H1 (cell line): ENCODE data around the gene ANKRD40. TPM values are rescaled to one million over a fixed set of nuclear protein-coding genes. Genes with fewer than 3 reads are reported as not detected.
"Not testable (repeated sequence)": the region's sequence is repeated elsewhere in the genome, so short reads cannot be mapped to it uniquely, and the experiment has no call there.

Source experiments
- CTCF ChIA-PET: fragments of 300-600 bp; sonication (Branson Sonifier 250); formaldehyde crosslinking; loops from one replicate; lab custom pipeline; 2021; ENCODE audit not compliant: partially characterized antibody; lab: Charles Lee
- POLR2A ChIA-PET: fragments of 300-600 bp; sonication (Branson Sonifier 250); formaldehyde crosslinking; loops from one replicate; lab custom pipeline; 2021; ENCODE audit warnings: inconsistent platforms; ENCODE audit not compliant: partially characterized antibody; lab: Charles Lee
- DNase-seq, 2 experiments: peaks; one replicate each; pipeline versions ENCODE4 v3.0.0 to v3.0.0-alpha.2; 2010 to 2022; ENCODE audit warnings: low spot score in 2 of 2, low read depth in 1 of 2, mixed read lengths in 1 of 2
- FAIRE-seq: peaks from 2 replicates; lab custom pipeline; 2011; peaks lifted over from hg19 to GRCh38; lab: Jason Lieb, UNC
- H2AFZ ChIP-seq: 2 replicates; pipeline ENCODE4 v1.8.1; 2012; ENCODE audit warnings: low read length, inconsistent platforms
- H2AK5ac ChIP-seq: 2 replicates; pipeline ENCODE4 v1.6.1; 2013; ENCODE audit warnings: low read depth, low read length
- H2BK120ac ChIP-seq: replicated peaks from 2 replicates; pipeline ENCODE3; 2013; ENCODE audit warnings: low read depth, low read length, inconsistent platforms
- H2BK12ac ChIP-seq: 2 replicates; pipeline ENCODE4 v1.6.1; 2013; ENCODE audit warnings: low read depth, low read length
- H2BK15ac ChIP-seq: 2 replicates; pipeline ENCODE4 v1.6.1; 2013; ENCODE audit warnings: low read length
- H2BK20ac ChIP-seq: 2 replicates; pipeline ENCODE4 v1.6.1; 2013; ENCODE audit warnings: low read length
- H2BK5ac ChIP-seq: 2 replicates; pipeline ENCODE4 v1.6.1; 2013; ENCODE audit warnings: low read depth, low read length
- H3K14ac ChIP-seq: 2 replicates; pipeline ENCODE4 v1.6.1; 2013; ENCODE audit warnings: inconsistent platforms; ENCODE audit not compliant: insufficient read length
- H3K18ac ChIP-seq: 2 replicates; pipeline ENCODE4 v1.6.1; 2013; ENCODE audit warnings: low read length; ENCODE audit errors: extremely low read depth
- H3K23ac ChIP-seq: 2 replicates; pipeline ENCODE4 v1.6.1; 2013; ENCODE audit warnings: inconsistent platforms; ENCODE audit not compliant: insufficient read length
- H3K23me2 ChIP-seq: 2 replicates; pipeline ENCODE4 v1.6.1; 2013; ENCODE audit warnings: low read depth, low read length
- H3K27ac ChIP-seq: 2 replicates; pipeline ENCODE4 v1.6.1; 2011; ENCODE audit warnings: low read depth, low read length, inconsistent platforms
- H3K27me3 ChIP-seq, 4 experiments: replicated peaks in 1 of 4; 1 replicate in 1 of 4; 2 replicates in 3 of 4; pipeline versions ENCODE4 v1.6.1 to v1.8.1; 2011 to 2013; ENCODE audit warnings: low read length in 3 of 4, mild to moderate bottlenecking in 3 of 4, inconsistent platforms in 2 of 4, mixed read lengths in 2 of 4, moderate library complexity in 1 of 4; ENCODE audit not compliant: control insufficient read depth in 3 of 4, insufficient read depth in 3 of 4; ENCODE audit errors: extremely low read depth in 1 of 4
- H3K36me3 ChIP-seq, 4 experiments: 2 replicates each; pipeline versions ENCODE4 v1.6.1 to v1.8.1; 2011 to 2013; ENCODE audit warnings: mild to moderate bottlenecking in 4 of 4, low read length in 3 of 4, moderate library complexity in 2 of 4, control low read depth in 1 of 4, inconsistent platforms in 1 of 4; ENCODE audit not compliant: insufficient read depth in 4 of 4, control insufficient read depth in 2 of 4
- H3K4ac ChIP-seq: replicated peaks from 2 replicates; pipeline ENCODE3; 2013; ENCODE audit warnings: low read length, low read depth, mixed read lengths, inconsistent platforms; ENCODE audit not compliant: insufficient read length
- H3K4me1 ChIP-seq, 4 experiments: replicated peaks in 1 of 4; 1 replicate in 1 of 4; 2 replicates in 3 of 4; pipeline versions ENCODE4 v1.6.1 to v1.8.1; 2011 to 2013; ENCODE audit warnings: low read length in 3 of 4, inconsistent platforms in 2 of 4, mixed read lengths in 1 of 4; ENCODE audit not compliant: insufficient read depth in 4 of 4, control insufficient read depth in 3 of 4
- H3K4me2 ChIP-seq, 2 experiments: 2 replicates each; pipeline versions ENCODE4 v1.6.1 to v1.8.1; 2011 to 2013; ENCODE audit warnings: low read depth in 2 of 2, low read length in 2 of 2, control low read depth in 1 of 2, inconsistent platforms in 1 of 2, mild to moderate bottlenecking in 1 of 2; ENCODE audit not compliant: insufficient read depth in 1 of 2
- H3K4me3 ChIP-seq, 4 experiments: fragments of 200-600, 300-600 bp in 1 of 4; sonication (generic), shearing (Covaris generic), sonication (Bioruptor Twin) in 1 of 4; 2 replicates each; pipeline versions ENCODE4 v1.5.1 to v1.8.1; 2011 to 2016; ENCODE audit warnings: low read length in 4 of 4, low read depth in 3 of 4, control low read depth in 2 of 4, inconsistent platforms in 2 of 4, mild to moderate bottlenecking in 2 of 4, mixed read lengths in 1 of 4, moderate library complexity in 1 of 4; ENCODE audit not compliant: insufficient read depth in 2 of 4; ENCODE audit errors: extremely low read depth in 1 of 4
- H3K56ac ChIP-seq: replicated peaks from 2 replicates; pipeline ENCODE3; 2013; ENCODE audit warnings: low read depth, mild to moderate bottlenecking, mixed read lengths, low read length, inconsistent platforms; ENCODE audit not compliant: insufficient read length
- H3K79me1 ChIP-seq: 2 replicates; pipeline ENCODE4 v1.6.1; 2013; ENCODE audit warnings: low read depth, low read length, control low read depth
- H3K79me2 ChIP-seq, 2 experiments: 2 replicates each; pipeline versions ENCODE4 v1.6.1 to v1.8.1; 2012 to 2013; ENCODE audit warnings: low read length in 2 of 2, mild to moderate bottlenecking in 2 of 2, inconsistent platforms in 1 of 2; ENCODE audit not compliant: insufficient read depth in 2 of 2, control insufficient read depth in 1 of 2
- H3K9ac ChIP-seq, 4 experiments: replicated peaks in 1 of 4; 1 replicate in 1 of 4; 2 replicates in 3 of 4; pipeline versions ENCODE4 v1.6.1 to v1.8.1; 2011 to 2013; ENCODE audit warnings: low read depth in 3 of 4, low read length in 3 of 4, control low read depth in 2 of 4, mild to moderate bottlenecking in 2 of 4, moderate library complexity in 2 of 4, inconsistent platforms in 1 of 4; ENCODE audit errors: extremely low read depth in 1 of 4
- H3K9me3 ChIP-seq, 2 experiments: 2 replicates each; pipeline versions ENCODE4 v1.6.1 to v1.8.1; 2012 to 2013; ENCODE audit warnings: mild to moderate bottlenecking in 2 of 2, moderate library complexity in 2 of 2, control low read depth in 1 of 2, inconsistent platforms in 1 of 2, low read depth in 1 of 2, low read length in 1 of 2, mixed read lengths in 1 of 2; ENCODE audit not compliant: insufficient read depth in 2 of 2
- H4K20me1 ChIP-seq, 2 experiments: replicated peaks in 1 of 2; 2 replicates each; pipeline versions ENCODE3 to v1.8.1; 2011 to 2013; ENCODE audit warnings: inconsistent platforms in 2 of 2, low read length in 2 of 2, mild to moderate bottlenecking in 1 of 2; ENCODE audit not compliant: insufficient read depth in 2 of 2, control insufficient read depth in 1 of 2
- H4K5ac ChIP-seq: 2 replicates; pipeline ENCODE4 v1.6.1; 2013; ENCODE audit warnings: low read length, low read depth, mixed read lengths, inconsistent platforms; ENCODE audit not compliant: insufficient read length
- H4K8ac ChIP-seq: 2 replicates; pipeline ENCODE4 v1.8.0; 2013; ENCODE audit warnings: mild to moderate bottlenecking, moderate library complexity, low read length, inconsistent platforms; ENCODE audit not compliant: insufficient read depth; ENCODE audit errors: extremely low read depth
- H4K91ac ChIP-seq: replicated peaks from 2 replicates; pipeline ENCODE3; 2013; ENCODE audit warnings: low read length, mixed read lengths, inconsistent platforms; ENCODE audit not compliant: insufficient read length
- BRCA1 ChIP-seq: IDR thresholded peaks from 2 replicates; pipeline ENCODE4 v1.6.1; 2012; ENCODE audit warnings: low read depth, low read length, improper control_type of control experiment
- CHD2 ChIP-seq: IDR thresholded peaks from 2 replicates; pipeline ENCODE4 v1.6.1; 2012; ENCODE audit warnings: low read length, improper control_type of control experiment
- E2F6 ChIP-seq: IDR thresholded peaks from 2 replicates; pipeline ENCODE4 v1.6.1; 2012; ENCODE audit warnings: inconsistent platforms
- PHF8 ChIP-seq: fragments of 200-600 bp; sonication (generic); conservative IDR thresholded peaks from 2 replicates; pipeline ENCODE4 v1.7.1; 2012; ENCODE audit warnings: low read depth, mild to moderate bottlenecking, inconsistent platforms, low read length, moderate library complexity
- POLR2AphosphoS5 ChIP-seq: IDR thresholded peaks from 2 replicates; pipeline ENCODE4 v1.6.1; 2011; ENCODE audit warnings: low read depth, low read length
- RFX5 ChIP-seq: IDR thresholded peaks from 2 replicates; pipeline ENCODE4 v1.6.1; 2011; ENCODE audit warnings: low read depth, low read length, improper control_type of control experiment, borderline replicate concordance
- SIX5 ChIP-seq: IDR thresholded peaks from 2 replicates; pipeline ENCODE4 v1.6.1; 2011; ENCODE audit warnings: mild to moderate bottlenecking, low read depth, low read length
- SP1 ChIP-seq: IDR thresholded peaks from 2 replicates; pipeline ENCODE4 v1.6.1; 2011; ENCODE audit warnings: low read depth, low read length
- SP4 ChIP-seq: IDR thresholded peaks from 2 replicates; pipeline ENCODE4 v1.6.1; 2012; ENCODE audit warnings: low read length, inconsistent platforms
- WGBS, 2 experiments: shearing (Covaris generic) in 1 of 2; methylation state at CpG; one replicate each; pipeline versions ENCODE4 v1.1.6 to v1.1.7; 2013 to 2015; ENCODE audit warnings: low lambda C conversion rate in 2 of 2, mixed read lengths in 2 of 2, inconsistent platforms in 1 of 2, low coverage in 1 of 2, missing lambda C conversion rate in 1 of 2; ENCODE audit not compliant: insufficient replicate concordance in 2 of 2, insufficient coverage in 1 of 2, insufficient read length in 1 of 2; ENCODE audit errors: extremely low coverage in 1 of 2, missing lambda C conversion rate in 1 of 2; 5-methylcytosine and 5-hydroxymethylcytosine counted together
- polyA plus RNA-seq, 7 experiments: library from polyadenylated mRNA; depleted of rRNA in 3 of 7; stranded (reverse) in 5 of 7; unstranded in 2 of 7; fragments of >200 nt in 5 of 7; fragments of 200-250 nt in 2 of 7; gene quantifications; 1 replicate in 5 of 7; 2 replicates in 1 of 7; 4 replicates in 1 of 7; pipeline versions ENCODE4 v1.2.1 to v1.2.3, GENCODE V29; 2011 to 2013; ENCODE audit warnings: missing spikeins in 2 of 7, mixed read lengths in 2 of 7
- total RNA-seq: library from RNA; stranded (reverse); fragmentation: NEBNext Ultra II Directional; extraction: Animal tissue kit (Norgen Biotek cat#: 25700); gene quantifications from 2 replicates; pipeline ENCODE4 v1.2.1, GENCODE V29; 2021

The ANKRD40 gene
- total and polyA plus RNA-seq, 2 of the 8 experiments (the other 6 are each of a cell fraction or from before 2014, with no cell fraction given), result 26.1 to 50.1 TPM

GRCh38 chr17:50725769-50726655, 18.3 kb upstream of the ANKRD40 start (continued):
- TF ChIP-seq PHF8, result no peak
- no peak for TF ChIP-seq RFX5
- no peak for TF ChIP-seq BRCA1
- no peak for TF ChIP-seq POLR2AphosphoS5
- TF ChIP-seq E2F6, result no peak
- TF ChIP-seq CHD2, result no peak
- no peak for TF ChIP-seq SIX5
- no peak for TF ChIP-seq SP1
- TF ChIP-seq SP4, result no peak
- TF ChIP-seq, all 59 proteins: peak for 0

DNA sequence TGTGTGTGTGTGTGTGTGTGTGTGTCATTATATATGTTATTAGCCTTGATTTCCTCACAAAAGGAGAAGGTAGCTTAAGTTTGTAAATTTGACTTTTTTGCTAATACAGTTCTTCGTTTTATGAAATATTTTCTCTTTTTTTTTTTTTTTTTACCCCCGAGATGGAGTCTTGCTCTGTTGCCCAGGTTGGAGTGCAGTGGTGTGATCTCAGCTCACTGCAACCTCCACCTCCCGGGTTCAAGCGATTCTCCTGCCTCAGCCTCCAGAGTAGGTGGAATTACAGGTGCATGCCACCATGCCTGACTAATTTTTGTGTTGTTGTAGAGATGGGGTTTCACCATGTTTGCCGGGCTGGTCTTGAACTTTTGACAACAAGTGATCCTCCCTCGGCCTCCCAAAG, 16.9 kb upstream of the ANKRD40 start:
- H4K91ac ChIP-seq, H2AK5ac ChIP-seq, H3K79me1 ChIP-seq, H3K27me3 ChIP-seq, H3K14ac ChIP-seq, CTCF ChIA-PET, H3K4me1 ChIP-seq, H2BK120ac ChIP-seq, DNase-seq, H2BK5ac ChIP-seq, H2BK20ac ChIP-seq, H3K27ac ChIP-seq, FAIRE-seq, H3K9ac ChIP-seq, H3K4me3 ChIP-seq, H2BK12ac ChIP-seq, H3K56ac ChIP-seq, H3K23me2 ChIP-seq, H3K36me3 ChIP-seq, H2BK15ac ChIP-seq, H4K8ac ChIP-seq, H3K4me2 ChIP-seq, H3K18ac ChIP-seq, H3K9me3 ChIP-seq, H3K4ac ChIP-seq, H4K5ac ChIP-seq, H3K23ac ChIP-seq, H2AFZ ChIP-seq: not testable (repeated sequence)
- POLR2A ChIA-PET, result interaction anchor here (0.6 to 0.9 kb wide), 5 partner anchors 13 to 428 kb away, joined by 3 to 4 read pairs (median 3); no protein-coding TSS in a partner anchor
- Histone ChIP-seq H3K79me2 (peaks cover 86 to 100% of the 10 kb centered on the region in 2 experiments), H4K20me1 (peaks cover 34 to 41% of the 10 kb centered on the region in 2 experiments)
- 91% methylated on average over 5 of the region's 6 CpGs; no CpG with 5 or more reads in 1 of the 2 experiments for WGBS, 2 experiments
